Naive B cell (primary cell): ENCODE data around the gene SLC19A1. TPM values are rescaled to one million over a fixed set of nuclear protein-coding genes. Genes with fewer than 3 reads are reported as not detected.

Experiments
- ATAC-seq, 2 donors: fragments of 150-1000 bp; cut with Tn5 transposase; 2 replicates each; pipeline ENCODE4 v1.10.0; 2021; ENCODE audit warnings: low read depth in 2 of 2, mild to moderate bottlenecking in 2 of 2, moderate library complexity in 2 of 2
- DNase-seq: peaks from one replicate; pipeline ENCODE4 v3.0.0; 2022
- H3K27ac Mint-ChIP-seq, 6 donors: one replicate each; pipeline ENCODE4 v1.8.0; 2020 to 2022; ENCODE audit warnings: mild to moderate bottlenecking in 6 of 6, mixed read lengths in 6 of 6, moderate library complexity in 5 of 6, inconsistent platforms in 2 of 6
- H3K27me3 Mint-ChIP-seq, 3 donors: one replicate each; pipeline ENCODE4 v1.8.0; 2021 to 2022; ENCODE audit warnings: mixed read lengths in 3 of 3, mild to moderate bottlenecking in 1 of 3
- H3K36me3 Mint-ChIP-seq, 2 donors: one replicate each; pipeline ENCODE4 v1.8.0; 2020 to 2022; ENCODE audit warnings: mixed read lengths in 2 of 2, inconsistent platforms in 1 of 2, mild to moderate bottlenecking in 1 of 2
- H3K4me1 Mint-ChIP-seq, 3 donors: one replicate each; pipeline ENCODE4 v1.8.0; 2020 to 2022; ENCODE audit warnings: mixed read lengths in 3 of 3, inconsistent platforms in 1 of 3, mild to moderate bottlenecking in 1 of 3, moderate library complexity in 1 of 3
- H3K4me3 Mint-ChIP-seq, 8 donors: one replicate each; pipeline ENCODE4 v1.8.0; 2020 to 2022; ENCODE audit warnings: mild to moderate bottlenecking in 8 of 8, mixed read lengths in 8 of 8, moderate library complexity in 8 of 8, inconsistent platforms in 2 of 8
- H3K9me3 Mint-ChIP-seq, 7 donors: one replicate each; pipeline ENCODE4 v1.8.0; 2020 to 2022; ENCODE audit warnings: mixed read lengths in 7 of 7, mild to moderate bottlenecking in 5 of 7, inconsistent platforms in 2 of 7, moderate library complexity in 1 of 7
- polyA plus RNA-seq, 6 donors: library from polyadenylated mRNA; unstranded; fragments of 300-500 nt; fragmentation: Illumina TruSeq; gene quantifications; one replicate each; pipeline ENCODE4 v1.2.3, GENCODE V29; 2021; ENCODE audit warnings: low read depth in 6 of 6

SLC19A1 gene
- polyA plus RNA-seq, 6 donors from 2014 or later: 2.9 to 20.0 (median 4.3) TPM

DNA sequence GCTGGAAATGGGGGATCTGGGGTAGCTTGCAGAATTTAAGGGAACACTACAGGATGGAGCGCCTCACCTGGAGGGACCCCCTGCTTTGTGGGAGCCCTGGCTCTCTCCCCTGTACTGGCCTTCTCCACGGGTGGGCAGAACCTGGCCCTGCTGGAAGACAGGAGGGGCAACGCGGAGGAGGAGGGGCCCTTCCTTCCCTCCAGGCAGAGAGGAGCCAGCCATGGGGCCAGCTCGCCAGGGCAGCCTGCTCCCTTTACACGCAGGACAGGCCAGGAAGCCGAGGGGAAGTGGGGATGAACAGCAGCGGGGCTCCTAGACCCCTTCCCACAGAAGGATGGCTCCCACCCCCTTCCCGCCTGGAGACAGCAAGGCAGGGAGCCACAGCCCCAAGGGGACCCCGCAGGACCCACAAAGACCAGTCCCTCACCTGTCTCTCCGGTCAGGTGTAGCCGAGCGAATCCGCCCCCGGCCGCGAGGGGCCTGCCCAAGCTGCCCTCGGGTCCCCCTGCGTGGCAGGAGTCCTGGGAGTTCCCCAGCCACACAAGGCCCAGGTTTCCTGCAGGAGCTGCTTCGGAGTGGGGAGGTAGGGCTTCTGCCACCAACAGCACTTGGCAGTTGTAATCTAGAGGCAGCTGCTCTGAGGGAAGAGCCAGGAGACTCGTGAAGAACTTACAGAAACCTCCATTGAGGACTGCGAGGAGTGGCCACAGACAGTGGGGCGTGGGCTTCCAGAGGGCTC, 1.6 kb upstream of the SLC19A1 start:
- peak overlapping the region; percentile 60 to 83 (median 69) for H3K4me3 Mint-ChIP-seq
- no peaks in the 10 kb centered on the region for H3K9me3 Mint-ChIP-seq
- no peaks in the 10 kb centered on the region for H3K36me3 Mint-ChIP-seq
- no peak overlapping the region for H3K27ac Mint-ChIP-seq
- H3K27me3 Mint-ChIP-seq: no peaks in the 10 kb centered on the region
- peaks cover under 1 to 27% (median 13%) of the 10 kb centered on the region in 3 donors for H3K4me1 Mint-ChIP-seq
- DNase-seq: no peak
- no peak for ATAC-seq

DNA sequence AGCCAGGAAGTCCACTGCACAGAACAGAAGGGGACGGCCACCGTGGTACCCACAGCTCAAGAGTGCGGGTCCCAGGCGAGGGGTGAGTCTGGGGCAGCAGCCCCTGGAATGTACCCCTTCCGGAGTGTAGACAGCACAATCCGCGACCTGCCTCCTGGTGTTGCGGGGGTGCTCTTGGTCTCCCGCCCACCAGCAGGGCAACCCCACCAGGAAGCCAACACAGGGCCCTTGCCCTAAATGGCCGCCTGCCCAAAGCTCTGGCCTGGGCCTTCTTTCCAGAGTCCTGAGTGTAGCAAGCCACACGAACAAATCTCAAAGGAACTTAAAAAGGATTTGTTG, 1.1 kb upstream of the SLC19A1 start:
- H3K4me3 Mint-ChIP-seq: peak overlapping the region; percentile 60 to 83 (median 69)
- no peaks in the 10 kb centered on the region for H3K36me3 Mint-ChIP-seq
- H3K27me3 Mint-ChIP-seq: no peaks in the 10 kb centered on the region
- no peaks in the 10 kb centered on the region for H3K9me3 Mint-ChIP-seq
- peak overlapping the region in 3 of 6 donors; percentile 15 to 47 (median 38) for H3K27ac Mint-ChIP-seq
- peaks cover 0 to 26% (median 13%) of the 10 kb centered on the region in 3 donors for H3K4me1 Mint-ChIP-seq
- no peak for ATAC-seq
- no peak for DNase-seq

DNA sequence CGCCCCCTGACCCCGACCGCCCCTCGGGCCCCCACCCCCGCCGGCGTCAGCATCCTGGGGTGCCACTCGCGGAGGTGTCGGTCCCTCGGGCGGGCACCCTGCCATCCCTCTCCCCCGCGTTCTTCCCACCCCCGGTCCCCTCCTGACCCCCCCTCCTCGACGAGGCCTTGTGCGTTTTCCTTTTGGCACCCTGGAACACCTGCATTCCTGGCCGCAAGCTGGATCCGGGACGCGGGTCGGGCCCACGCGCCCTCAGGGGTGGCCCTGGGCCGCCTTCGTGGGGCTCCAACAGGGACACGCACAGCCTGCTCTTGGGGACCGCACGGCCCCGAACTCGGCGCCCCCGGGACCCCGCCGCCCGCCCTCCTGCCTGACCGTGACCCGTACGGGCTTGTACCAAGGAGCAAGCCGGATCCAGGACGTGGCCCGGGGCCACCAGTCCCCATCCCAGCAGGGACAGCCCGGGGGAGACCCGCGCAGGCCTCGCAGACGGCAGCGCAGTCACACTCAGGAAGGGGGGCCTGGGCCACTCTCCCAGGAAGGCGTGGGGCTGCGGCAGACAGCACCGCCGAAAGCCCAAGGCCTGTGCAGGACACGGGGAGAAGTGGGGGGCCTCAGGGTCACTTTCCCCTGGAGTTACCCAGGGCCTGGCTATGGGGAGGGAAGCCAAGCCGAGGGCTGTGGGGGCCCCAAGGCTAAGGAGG, 579 bp upstream of the SLC19A1 start:
- Mint-ChIP-seq H3K4me3 (peak overlapping the region in 6 of 8 donors; percentile 60 to 83 (median 68)), H3K4me1 (peaks cover 0 to 26% (median 10%) of the 10 kb centered on the region in 3 donors), H3K27ac (peak overlapping the region in 2 of 6 donors; percentile 15 to 38), H3K27me3 (no peaks in the 10 kb centered on the region), H3K9me3 (no peaks in the 10 kb centered on the region), H3K36me3 (no peaks in the 10 kb centered on the region)
- no peak for DNase-seq
- ATAC-seq: no peak

DNA sequence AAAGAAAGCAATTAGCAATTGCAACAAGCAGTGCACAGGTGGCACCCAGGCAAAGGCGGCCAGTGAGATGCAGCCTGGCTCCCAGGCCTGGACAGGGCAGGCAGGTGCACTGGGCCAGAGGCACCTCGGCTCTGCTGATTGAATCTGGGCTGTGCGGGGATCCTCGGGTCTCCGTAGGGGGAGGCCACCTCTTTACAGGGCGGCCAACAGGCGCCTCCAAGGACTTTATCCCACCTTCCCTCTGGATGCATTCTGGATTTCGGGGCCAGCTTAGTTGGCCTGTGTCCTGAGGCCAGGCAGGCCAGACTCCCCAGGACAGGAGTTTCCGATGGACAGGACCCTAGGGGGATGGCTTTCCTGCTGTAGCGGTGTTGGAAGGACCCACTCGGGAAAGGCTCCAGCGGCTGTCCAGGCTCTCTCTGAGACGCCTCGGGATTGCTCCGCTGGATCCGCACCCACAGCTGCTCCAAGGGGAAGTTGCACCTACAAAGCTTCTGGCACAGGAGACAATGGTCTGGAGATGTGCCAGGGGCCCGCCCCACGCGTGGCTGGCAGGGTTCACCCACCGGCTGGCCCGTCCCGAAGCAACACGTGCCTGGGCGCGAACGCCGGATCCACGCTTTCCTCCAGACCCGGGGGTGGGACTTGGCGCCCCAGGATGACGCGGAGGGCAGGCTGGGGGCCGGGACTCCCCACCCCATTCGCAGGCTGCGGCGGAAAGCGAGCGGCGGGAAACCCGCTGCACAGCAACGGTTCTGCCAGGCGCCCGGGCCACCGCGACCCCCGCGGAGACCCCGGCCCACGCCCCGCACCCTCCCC, 810 bp downstream of the SLC19A1 start:
- peak overlapping the region in 5 of 6 donors; percentile 8 to 88 (median 66) for H3K27ac Mint-ChIP-seq
- no peaks in the 10 kb centered on the region for H3K27me3 Mint-ChIP-seq
- H3K4me1 Mint-ChIP-seq: peaks cover 0 to 26% (median 9%) of the 10 kb centered on the region in 3 donors
- H3K36me3 Mint-ChIP-seq: no peaks in the 10 kb centered on the region
- DNase-seq (peak; percentile 46), ATAC-seq (peak; percentile 66 to 67)
- H3K9me3 Mint-ChIP-seq: no peaks in the 10 kb centered on the region
- H3K4me3 Mint-ChIP-seq: peak overlapping the region; percentile 77 to 88 (median 82)

DNA sequence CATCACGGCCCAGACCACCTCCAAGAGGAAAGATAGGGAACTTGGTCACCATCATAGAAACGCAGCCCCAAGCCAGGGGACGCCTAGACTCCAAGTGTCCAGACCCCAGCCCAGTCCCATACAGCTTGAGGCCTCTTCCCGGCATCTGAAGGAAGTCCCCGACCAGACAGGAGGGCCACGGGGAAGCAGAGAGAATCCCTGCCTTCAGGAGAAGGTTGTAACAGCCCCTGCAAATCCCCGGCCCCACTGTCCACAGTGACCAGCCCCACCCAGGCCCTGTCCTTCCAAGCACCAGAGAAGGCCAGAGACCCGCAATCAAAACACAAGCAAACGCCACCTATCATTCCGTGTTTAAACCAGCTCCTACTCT, 1.7 kb downstream of the SLC19A1 start:
- no peaks in the 10 kb centered on the region for H3K9me3 Mint-ChIP-seq
- H3K27ac Mint-ChIP-seq: peak overlapping the region in 1 of 6 donors; percentile 80
- H3K27me3 Mint-ChIP-seq: no peaks in the 10 kb centered on the region
- peak overlapping the region; percentile 77 to 88 (median 82) for H3K4me3 Mint-ChIP-seq
- DNase-seq: no peak
- H3K4me1 Mint-ChIP-seq: peaks cover 0 to 26% (median 9%) of the 10 kb centered on the region in 3 donors
- no peak for ATAC-seq
- no peaks in the 10 kb centered on the region for H3K36me3 Mint-ChIP-seq

DNA sequence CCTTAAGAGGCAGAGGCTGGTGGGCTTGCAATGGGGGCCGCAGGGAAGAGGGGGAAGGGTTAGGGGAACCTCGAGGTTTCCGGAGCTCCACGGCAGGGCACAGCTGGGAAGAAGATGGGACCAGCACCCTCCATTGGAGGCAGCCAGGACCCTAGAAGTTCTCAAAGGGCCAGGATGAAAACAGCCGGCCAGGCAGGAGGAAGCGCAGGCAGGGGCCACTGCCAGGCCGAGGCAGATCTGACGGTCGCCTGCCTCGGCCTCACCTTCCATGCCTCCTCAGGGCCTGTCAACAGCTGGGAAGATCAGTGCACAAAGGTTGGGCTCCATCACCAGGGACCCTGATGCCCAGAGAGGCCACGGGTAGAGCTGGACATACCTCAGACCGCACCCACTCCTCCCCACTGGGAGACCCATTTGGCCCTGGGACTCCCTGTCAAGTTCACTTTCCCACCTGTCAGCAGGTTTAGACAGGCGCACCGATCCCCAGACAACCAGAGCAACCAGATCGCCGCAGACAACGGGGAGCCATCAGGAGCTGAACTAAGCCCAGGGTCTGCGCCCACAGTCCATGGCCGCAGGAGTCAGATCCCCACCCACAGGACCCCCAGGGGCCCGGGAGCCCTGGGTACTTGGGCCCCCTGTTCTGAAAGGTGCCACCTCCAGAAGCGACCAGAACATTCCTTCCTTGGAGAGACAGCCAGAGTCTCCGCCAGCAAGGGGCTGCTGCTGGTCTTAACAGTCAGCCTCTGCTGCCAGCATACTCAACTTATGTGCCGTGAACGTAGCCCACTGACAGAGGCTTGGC, 2.2 kb downstream of the SLC19A1 start:
- Mint-ChIP-seq H3K27ac (peak overlapping the region in 1 of 6 donors; percentile 80), H3K9me3 (no peaks in the 10 kb centered on the region), H3K27me3 (no peaks in the 10 kb centered on the region), H3K4me3 (peak overlapping the region; percentile 5 to 86 (median 80)), H3K4me1 (peaks cover 4 to 26% (median 7%) of the 10 kb centered on the region in 3 donors), H3K36me3 (no peaks in the 10 kb centered on the region)
- DNase-seq: no peak
- no peak for ATAC-seq

DNA sequence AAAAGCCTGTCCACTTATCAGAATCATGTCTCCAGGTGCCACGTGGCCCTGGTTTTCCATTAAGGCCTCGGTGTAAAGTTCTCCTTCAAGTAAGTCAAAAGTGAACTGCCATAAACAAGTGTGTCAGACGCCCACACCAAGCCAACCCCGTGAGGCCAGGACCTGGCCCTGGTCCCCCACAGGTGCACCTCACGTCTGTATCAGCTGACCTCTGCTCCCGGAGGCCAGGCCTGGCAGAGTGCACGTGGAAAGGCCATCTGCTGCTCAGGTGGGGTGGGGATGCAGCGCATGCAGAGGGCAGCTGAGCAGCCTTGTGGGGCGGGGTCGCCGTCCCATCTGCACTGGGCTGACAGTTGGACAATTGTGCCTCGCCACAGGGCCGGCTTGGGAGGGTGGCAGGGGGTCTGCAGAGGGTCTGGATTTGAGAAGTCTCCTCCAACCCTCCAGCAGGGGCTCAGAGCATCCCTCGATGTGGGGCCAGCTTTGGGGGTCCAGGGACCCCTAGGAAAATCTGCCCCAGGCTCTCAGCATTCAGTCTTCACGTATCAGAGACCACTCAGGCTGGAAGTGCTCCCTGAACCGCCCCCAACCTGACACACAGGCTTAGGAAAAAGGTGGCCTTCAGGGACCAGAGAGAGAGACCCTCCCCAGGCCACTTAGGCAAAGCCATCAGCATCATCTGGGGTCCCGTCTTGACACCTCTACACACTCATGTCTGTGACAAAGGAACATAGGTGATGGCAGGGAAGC, 3.0 kb downstream of the SLC19A1 start:
- H3K9me3 Mint-ChIP-seq: no peaks in the 10 kb centered on the region
- H3K4me1 Mint-ChIP-seq: peaks cover 7 to 26% (median 8%) of the 10 kb centered on the region in 3 donors
- H3K4me3 Mint-ChIP-seq: peak overlapping the region in 1 of 8 donors; percentile 8
- no peaks in the 10 kb centered on the region for H3K27me3 Mint-ChIP-seq
- DNase-seq: no peak
- no peaks in the 10 kb centered on the region for H3K36me3 Mint-ChIP-seq
- H3K27ac Mint-ChIP-seq: no peak overlapping the region
- no peak for ATAC-seq

DNA sequence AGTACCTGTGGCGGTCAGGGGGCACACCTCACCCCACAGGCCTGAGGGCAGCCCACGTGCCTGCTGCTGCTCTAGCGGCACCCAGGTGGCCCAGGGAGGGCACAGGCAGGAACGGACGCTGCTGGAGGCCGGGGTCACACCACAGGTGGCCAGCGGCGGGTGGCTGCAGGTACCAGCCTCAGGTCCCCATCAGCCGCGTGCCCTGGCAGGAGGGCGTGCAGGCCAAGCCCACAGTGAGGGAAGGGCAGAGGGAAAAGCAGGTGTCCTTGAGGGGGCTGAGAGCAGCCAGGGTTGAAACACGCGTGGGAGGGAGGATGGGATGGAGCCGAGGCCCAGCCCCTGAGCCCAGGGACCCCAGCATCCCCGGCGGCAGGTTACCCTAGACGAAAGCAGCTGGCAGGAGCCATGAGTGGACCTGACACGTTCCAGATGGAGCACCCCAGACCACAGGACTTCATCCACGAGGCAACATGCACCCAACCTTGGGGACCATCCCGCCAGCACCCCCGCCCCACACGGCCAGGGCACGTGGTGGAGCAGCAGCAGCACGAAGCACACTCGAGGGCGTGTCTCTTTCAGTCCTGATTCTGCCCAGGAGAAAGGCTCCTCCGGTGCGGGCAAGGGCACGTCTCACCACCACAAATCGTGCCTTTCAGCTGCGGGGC, 3.7 kb downstream of the SLC19A1 start:
- no peak overlapping the region for H3K4me3 Mint-ChIP-seq
- no peaks in the 10 kb centered on the region for H3K36me3 Mint-ChIP-seq
- ATAC-seq (no peak), DNase-seq (no peak)
- H3K27ac Mint-ChIP-seq: no peak overlapping the region
- peaks cover 7 to 23% (median 8%) of the 10 kb centered on the region in 3 donors for H3K4me1 Mint-ChIP-seq
- H3K9me3 Mint-ChIP-seq: no peaks in the 10 kb centered on the region
- no peaks in the 10 kb centered on the region for H3K27me3 Mint-ChIP-seq

DNA sequence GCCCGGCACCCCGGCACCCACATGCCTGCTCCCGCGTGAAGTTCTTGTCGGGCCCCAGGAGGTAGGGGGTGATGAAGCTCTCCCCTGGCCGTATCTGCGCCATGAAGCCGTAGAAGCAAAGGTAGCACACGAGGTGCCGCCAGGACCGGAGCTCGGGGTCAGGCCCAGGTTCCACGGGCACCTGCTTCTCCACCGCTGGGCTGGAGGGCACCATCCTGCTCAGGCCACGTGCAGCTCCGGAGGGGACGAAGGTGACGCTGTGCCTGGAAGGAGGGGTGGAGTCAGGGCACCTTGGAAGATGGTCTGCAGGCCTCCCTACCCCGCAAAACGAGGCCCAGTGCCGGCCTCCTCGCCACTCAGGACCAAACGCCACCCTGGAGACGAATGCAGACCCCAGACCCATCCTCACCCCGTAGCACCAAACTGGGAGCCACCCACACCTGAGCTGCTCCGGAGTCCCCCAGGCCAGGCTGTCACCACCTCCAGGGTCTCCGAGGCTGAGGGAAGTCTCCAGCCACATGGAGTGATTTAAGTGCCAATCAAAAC, 4.4 kb downstream of the SLC19A1 start:
- Mint-ChIP-seq H3K27me3 (no peaks in the 10 kb centered on the region), H3K9me3 (no peaks in the 10 kb centered on the region), H3K36me3 (no peaks in the 10 kb centered on the region), H3K27ac (no peak overlapping the region), H3K4me3 (no peak overlapping the region), H3K4me1 (peaks cover 7 to 21% (median 9%) of the 10 kb centered on the region in 3 donors)
- DNase-seq (no peak), ATAC-seq (no peak)

DNA sequence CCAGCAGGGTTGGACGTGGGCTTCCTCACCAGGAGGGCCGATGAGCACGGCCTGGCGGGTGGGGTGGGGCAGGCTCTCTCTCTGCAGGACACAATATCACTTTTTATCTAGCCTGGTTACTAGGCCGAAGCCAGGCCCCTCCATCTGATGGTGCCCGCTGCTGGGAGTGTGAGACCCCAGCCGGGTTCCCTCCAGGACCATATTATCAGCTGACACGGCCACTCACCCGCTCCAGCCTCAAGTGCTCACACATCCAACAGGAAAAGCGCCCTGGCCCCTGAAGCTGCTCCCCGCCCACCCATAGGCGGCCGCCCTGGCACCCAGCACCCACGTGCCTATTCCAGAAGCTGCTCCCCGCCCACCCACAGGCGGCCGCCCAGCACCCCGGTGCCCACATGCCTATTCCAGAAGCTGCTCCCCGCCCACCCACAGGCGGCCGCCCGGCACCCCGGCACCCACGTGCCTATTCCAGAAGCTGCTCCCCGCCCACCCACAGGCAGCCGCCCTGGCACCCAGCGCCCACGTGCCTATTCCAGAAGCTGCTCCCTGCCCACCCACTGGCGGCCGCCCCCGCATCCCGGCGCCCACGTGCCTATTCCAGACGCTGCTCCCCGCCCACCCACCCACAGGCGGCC, 5.0 kb downstream of the SLC19A1 start:
- no peak for DNase-seq
- no peak overlapping the region for H3K4me3 Mint-ChIP-seq
- no peak for ATAC-seq
- peaks cover 13 to 25% (median 13%) of the 10 kb centered on the region in 3 donors for H3K4me1 Mint-ChIP-seq
- no peaks in the 10 kb centered on the region for H3K9me3 Mint-ChIP-seq
- no peaks in the 10 kb centered on the region for H3K36me3 Mint-ChIP-seq
- no peaks in the 10 kb centered on the region for H3K27me3 Mint-ChIP-seq
- H3K27ac Mint-ChIP-seq: no peak overlapping the region

DNA sequence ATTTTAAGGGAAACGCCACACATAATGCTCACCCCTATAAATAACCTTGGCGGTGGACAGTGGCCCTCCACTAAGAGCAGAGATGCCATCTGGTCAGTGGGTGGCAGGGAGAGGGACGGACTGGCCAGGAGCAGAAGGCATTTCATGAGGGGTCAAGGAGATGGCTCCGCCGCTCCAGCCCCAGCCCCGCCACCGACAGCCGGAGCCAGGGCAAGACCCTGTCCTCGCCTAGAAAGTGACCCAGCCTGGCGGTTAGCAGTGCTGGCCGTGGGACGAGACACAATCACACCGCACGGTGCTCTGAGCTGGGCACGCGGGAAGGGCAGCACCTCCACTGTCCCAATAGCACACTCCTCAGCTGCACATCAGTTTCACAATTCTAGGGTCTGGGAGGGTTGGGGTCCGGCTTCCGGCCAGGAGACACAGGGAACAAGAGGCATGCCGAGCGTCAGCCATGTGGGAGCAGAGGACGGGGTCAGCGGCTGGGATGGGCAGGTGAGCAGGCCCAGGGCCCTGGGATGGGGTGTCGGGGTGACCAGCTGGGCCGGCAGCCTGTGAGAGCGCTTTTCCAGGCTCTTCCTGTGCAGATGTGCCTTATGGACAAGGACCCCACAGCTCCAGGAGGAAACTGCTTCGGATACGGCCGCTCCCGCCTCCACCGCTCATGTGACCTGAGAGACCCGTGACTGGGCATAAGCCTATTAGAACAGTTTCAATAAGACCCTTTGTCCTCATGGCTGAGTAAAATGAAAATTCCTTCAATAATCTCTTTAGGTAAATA, 5.7 kb downstream of the SLC19A1 start:
- ATAC-seq (no peak), DNase-seq (no peak)
- Mint-ChIP-seq H3K27me3 (no peaks in the 10 kb centered on the region), H3K36me3 (no peaks in the 10 kb centered on the region), H3K9me3 (no peaks in the 10 kb centered on the region), H3K4me1 (peaks cover 13 to 24% (median 14%) of the 10 kb centered on the region in 3 donors), H3K27ac (no peak overlapping the region), H3K4me3 (no peak overlapping the region)
